Fibroblast of pulmonary artery (primary cell): ENCODE measurements around the gene LILRA6.
"Not testable (repeated sequence)": the region's sequence is repeated elsewhere in the genome, so short reads cannot be mapped to it uniquely, and the experiment has no call there.

Experiments used
- DNase-seq: peaks from one replicate; pipeline ENCODE4 v3.0.0-alpha.2; 2010; ENCODE audit warnings: low read depth
- H3K4me3 ChIP-seq: replicated peaks from 2 replicates; pipeline ENCODE4 v1.5.1; 2011; ENCODE audit warnings: low read depth, mild to moderate bottlenecking, control low read depth, low read length, moderate library complexity
- TF ChIP-seq, protein P1 (sequence below): IDR thresholded peaks from 2 replicates; pipeline ENCODE4 v1.5.1; 2011; ENCODE audit warnings: mild to moderate bottlenecking, control low read depth, low read length, inconsistent platforms; ENCODE audit errors: missing control alignments

LILRA6 gene

DNA sequence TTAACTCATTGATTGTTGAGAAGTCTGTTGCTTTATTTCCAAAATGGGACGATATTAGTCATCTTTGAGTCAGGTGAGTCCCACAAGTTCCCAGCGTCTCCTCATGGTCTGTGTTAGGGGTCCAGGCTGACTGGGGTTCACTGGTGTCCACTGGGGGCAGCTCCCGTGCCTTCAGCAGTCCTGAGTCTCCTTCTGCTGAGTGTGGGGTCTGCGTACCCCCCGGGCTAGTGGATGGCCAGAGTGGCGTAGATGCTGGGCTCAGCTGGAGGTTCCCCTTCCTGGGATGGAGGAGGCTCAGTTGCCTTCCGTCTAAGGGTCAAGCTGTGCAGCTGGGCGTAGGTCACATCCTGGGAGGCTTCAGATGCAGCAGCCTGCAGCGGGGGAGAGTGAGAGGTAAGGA lies 25.7 kb downstream of the LILRA6 start:
- no peak overlapping the region for H3K4me3 ChIP-seq
- DNase-seq = no peak
- TF ChIP-seq, protein P1, sequence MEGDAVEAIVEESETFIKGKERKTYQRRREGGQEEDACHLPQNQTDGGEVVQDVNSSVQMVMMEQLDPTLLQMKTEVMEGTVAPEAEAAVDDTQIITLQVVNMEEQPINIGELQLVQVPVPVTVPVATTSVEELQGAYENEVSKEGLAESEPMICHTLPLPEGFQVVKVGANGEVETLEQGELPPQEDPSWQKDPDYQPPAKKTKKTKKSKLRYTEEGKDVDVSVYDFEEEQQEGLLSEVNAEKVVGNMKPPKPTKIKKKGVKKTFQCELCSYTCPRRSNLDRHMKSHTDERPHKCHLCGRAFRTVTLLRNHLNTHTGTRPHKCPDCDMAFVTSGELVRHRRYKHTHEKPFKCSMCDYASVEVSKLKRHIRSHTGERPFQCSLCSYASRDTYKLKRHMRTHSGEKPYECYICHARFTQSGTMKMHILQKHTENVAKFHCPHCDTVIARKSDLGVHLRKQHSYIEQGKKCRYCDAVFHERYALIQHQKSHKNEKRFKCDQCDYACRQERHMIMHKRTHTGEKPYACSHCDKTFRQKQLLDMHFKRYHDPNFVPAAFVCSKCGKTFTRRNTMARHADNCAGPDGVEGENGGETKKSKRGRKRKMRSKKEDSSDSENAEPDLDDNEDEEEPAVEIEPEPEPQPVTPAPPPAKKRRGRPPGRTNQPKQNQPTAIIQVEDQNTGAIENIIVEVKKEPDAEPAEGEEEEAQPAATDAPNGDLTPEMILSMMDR = no peak

GRCh38 chr19:54214734-54215133 lies 27.9 kb downstream of the LILRA6 start:
- not testable (repeated sequence) for H3K4me3 ChIP-seq, DNase-seq

GRCh38 chr19:54214217-54214616 lies 28.4 kb downstream of the LILRA6 start:
- DNase-seq, H3K4me3 ChIP-seq: not testable (repeated sequence)

DNA sequence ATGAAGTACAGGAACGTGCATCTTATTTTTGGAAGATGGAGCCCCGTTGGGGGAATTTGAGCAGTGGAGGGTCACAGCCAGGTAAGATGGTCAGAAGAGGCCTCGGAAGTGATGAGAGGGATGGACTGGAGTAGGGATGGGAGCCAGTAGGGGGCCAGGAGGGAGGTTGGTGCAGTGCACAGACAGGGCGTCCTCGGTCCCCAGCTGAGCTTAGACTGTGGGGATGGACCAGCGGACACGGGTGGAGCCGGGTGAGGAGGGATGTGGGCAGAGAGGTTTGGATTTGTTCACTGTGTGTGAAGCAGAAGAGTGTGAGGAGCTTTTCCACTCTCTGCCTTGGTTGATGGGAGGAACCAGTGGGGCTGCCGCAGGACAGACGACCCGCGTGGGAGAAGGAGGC lies 31.4 kb downstream of the LILRA6 start:
- H3K4me3 ChIP-seq = no peak overlapping the region
- DNase-seq = no peak

DNA sequence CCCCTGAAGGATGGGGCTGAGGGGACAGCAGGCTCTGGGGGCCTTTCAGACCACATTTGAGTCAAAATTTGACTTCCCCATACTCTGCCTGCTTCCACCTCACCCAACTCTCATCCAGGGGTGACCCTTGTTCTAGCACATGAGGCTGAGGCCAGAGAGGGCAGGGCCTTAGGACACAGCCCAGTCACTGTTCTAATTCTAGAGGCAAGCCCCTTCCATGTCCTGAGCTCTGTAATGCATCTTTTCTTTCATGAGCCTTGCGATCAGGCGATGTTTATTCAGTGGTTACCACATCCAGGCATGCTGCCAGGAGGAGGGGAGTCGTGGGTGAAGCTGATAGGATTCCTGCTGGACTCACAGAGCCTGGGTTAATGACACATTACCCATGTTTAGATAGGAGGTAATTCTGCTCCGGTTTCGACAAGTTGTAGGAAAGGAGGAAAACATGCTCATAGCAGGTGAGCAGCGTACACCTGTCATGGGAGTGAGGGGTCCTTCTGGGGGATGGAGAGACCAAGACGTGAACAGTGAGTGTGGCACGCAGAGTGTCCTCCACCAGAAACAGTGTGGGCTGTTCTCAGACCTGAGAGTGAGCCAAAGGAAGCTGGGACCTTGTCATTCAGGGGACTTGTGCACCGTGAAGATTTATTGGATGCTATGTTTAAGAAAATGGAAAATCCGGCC lies 32.6 kb downstream of the LILRA6 start:
- TF ChIP-seq, protein P1 = no peak
- H3K4me3 ChIP-seq = peak overlapping the region; percentile 17
- DNase-seq = peak; percentile 98

More for the DNA sequence above, 31.4 kb downstream of the LILRA6 start:
- TF ChIP-seq, protein P1 = no peak

DNA sequence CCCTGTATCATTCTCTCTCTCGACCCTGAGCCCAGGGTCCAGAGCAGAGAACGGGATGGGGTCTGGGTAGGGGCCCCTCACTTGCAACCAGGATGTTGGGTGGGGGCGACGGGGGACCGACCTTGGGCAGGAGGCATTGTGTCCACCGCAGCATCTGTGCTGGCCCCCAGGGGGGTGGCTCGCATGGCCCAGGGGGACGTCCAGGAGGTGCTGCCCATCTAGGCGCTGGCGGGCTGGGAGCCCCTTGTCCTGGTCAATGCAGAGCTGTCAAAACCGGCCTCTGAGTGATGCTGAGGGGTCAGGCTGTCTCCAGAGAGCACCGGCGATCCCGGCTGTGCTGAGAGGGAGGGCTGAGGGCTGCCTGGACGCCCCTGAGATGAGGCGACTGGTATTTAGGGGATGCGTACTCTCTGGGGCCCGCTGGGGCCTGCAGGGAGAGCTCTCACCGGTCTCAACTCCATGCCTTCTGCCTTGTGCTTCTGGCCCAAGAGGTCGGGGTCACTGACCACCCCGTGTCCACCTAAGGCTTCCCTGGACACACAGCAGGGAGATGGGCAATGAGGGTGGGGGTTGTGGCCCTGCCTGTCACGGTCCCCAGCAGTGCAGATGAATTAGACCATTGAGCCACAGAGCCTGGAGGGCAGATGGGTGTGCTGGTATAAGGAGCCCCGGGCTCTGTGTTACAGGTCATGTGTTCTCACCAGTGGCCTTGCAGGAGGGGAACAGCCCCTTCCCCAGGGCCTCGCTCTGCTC lies 33.4 kb downstream of the LILRA6 start:
- TF ChIP-seq, protein P1 = no peak
- no peak overlapping the region for H3K4me3 ChIP-seq
- no peak for DNase-seq

DNA sequence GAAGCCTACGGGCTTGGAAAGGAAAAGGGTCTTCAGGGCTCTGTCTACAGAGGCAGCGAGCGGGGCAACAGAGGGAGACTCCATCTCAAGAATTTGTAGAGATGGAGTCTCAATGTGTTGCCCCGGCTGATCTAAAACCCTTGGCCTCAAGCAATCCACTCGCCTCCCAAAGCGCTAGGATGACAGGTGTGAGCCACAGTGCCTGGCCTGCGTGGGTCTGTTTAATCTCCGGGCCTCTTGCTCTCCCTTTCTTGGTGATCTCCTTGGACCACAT lies 33.9 kb downstream of the LILRA6 start:
- peak; percentile 30 for DNase-seq
- no peak overlapping the region for H3K4me3 ChIP-seq
- TF ChIP-seq, protein P1 = no peak
